Hepatocyte (in vitro differentiated cells): ENCODE data around the gene OR9G1. TPM values are rescaled to one million over a fixed set of nuclear protein-coding genes. Genes with fewer than 3 reads are reported as not detected.

ENCODE experiments used
- DNase-seq: peaks from one replicate; pipeline ENCODE4 v3.0.0-alpha.2; 2016; ENCODE audit warnings: low spot score
- H2AFZ ChIP-seq: fragments of 200-600 bp; sonication (generic); 2 replicates; pipeline ENCODE4 v1.6.0; 2016; ENCODE audit warnings: antibody characterized with exemption, mild to moderate bottlenecking
- H3K27ac ChIP-seq: fragments of 200-600 bp; sonication (generic); 2 replicates; pipeline ENCODE4 v1.5.1; 2016; ENCODE audit warnings: mild to moderate bottlenecking
- H3K27me3 ChIP-seq: fragments of 200-600 bp; sonication (generic); 2 replicates; pipeline ENCODE4 v1.6.1; 2016
- H3K36me3 ChIP-seq: fragments of 200-600 bp; sonication (generic); replicated peaks from 2 replicates; pipeline ENCODE4 v1.5.1; 2016; ENCODE audit warnings: low read depth; ENCODE audit not compliant: insufficient read depth
- H3K4me1 ChIP-seq: fragments of 200-600 bp; sonication (generic); 2 replicates; pipeline ENCODE4 v1.5.1; 2016; ENCODE audit warnings: mild to moderate bottlenecking, moderate library complexity; ENCODE audit not compliant: insufficient read depth
- H3K4me2 ChIP-seq: fragments of 200-600 bp; sonication (generic); 2 replicates; pipeline ENCODE4 v1.6.0; 2016
- H3K4me3 ChIP-seq: fragments of 200-600 bp; sonication (generic); 2 replicates; pipeline ENCODE4 v1.5.1; 2016; ENCODE audit warnings: mild to moderate bottlenecking
- H3K79me2 ChIP-seq: fragments of 200-600 bp; sonication (generic); 2 replicates; pipeline ENCODE4 v1.6.0; 2017; ENCODE audit warnings: mild to moderate bottlenecking
- H3K9me2 ChIP-seq: fragments of 200-600 bp; sonication (generic); replicated peaks from 2 replicates; pipeline ENCODE4 v1.6.0; 2017; ENCODE audit warnings: mild to moderate bottlenecking; ENCODE audit not compliant: insufficient read depth
- H3K9me3 ChIP-seq: fragments of 200-600 bp; sonication (generic); 2 replicates; pipeline ENCODE4 v1.5.1; 2016; ENCODE audit warnings: low read depth, mild to moderate bottlenecking
- H4K20me1 ChIP-seq: fragments of 200-600 bp; sonication (generic); 2 replicates; pipeline ENCODE4 v1.6.0; 2016; ENCODE audit warnings: mild to moderate bottlenecking; ENCODE audit not compliant: insufficient read depth, poor library complexity, severe bottlenecking
- EZH2 ChIP-seq: fragments of 200-600 bp; sonication (generic); IDR thresholded peaks from 2 replicates; pipeline ENCODE4 v1.6.1; 2016; ENCODE audit warnings: antibody characterized with exemption, mild to moderate bottlenecking, borderline replicate concordance
- EZH2phosphoT487 ChIP-seq: fragments of 200-600 bp; sonication (generic); IDR thresholded peaks from one replicate; pipeline ENCODE4 v1.6.1; 2018; ENCODE audit warnings: antibody characterized with exemption, mild to moderate bottlenecking, low read depth, moderate library complexity; ENCODE audit not compliant: unreplicated experiment, severe bottlenecking
- WGBS: methylation state at CpG from one replicate; pipeline ENCODE4 v1.1.6; 2016; ENCODE audit warnings: low lambda C conversion rate; ENCODE audit errors: missing lambda C conversion rate; 5-methylcytosine and 5-hydroxymethylcytosine counted together
- polyA plus RNA-seq: library from polyadenylated mRNA; unstranded; fragments of >200 nt; fragmentation: Nextera tagmentation; extraction: Ambion mirVana; gene quantifications from 2 replicates; pipeline ENCODE4 v1.2.1, GENCODE V29; 2016
- total RNA-seq: library from RNA; depleted of rRNA; stranded (reverse); fragments of >200 nt; gene quantifications from 2 replicates; pipeline ENCODE4 v1.2.3, GENCODE V29; 2014
- TF ChIP-seq, protein P1 (sequence below): fragments of 200-600 bp; sonication (generic); IDR thresholded peaks from 2 replicates; pipeline ENCODE4 v1.5.1; 2016; ENCODE audit warnings: antibody characterized with exemption, mild to moderate bottlenecking; ENCODE audit not compliant: poor library complexity

OR9G1 gene
- total and polyA plus RNA-seq, 2 experiments from 2014 or later, result not detected

GRCh38 chr11:56700914-56701485 is 2.1 kb downstream of the OR9G1 start:
- Histone ChIP-seq H2AFZ (no peak overlapping the region), H3K36me3 (no peaks in the 10 kb centered on the region), H3K27ac (no peak overlapping the region), H3K4me1 (no peaks in the 10 kb centered on the region), H3K79me2 (no peaks in the 10 kb centered on the region), H3K4me2 (no peak overlapping the region), H3K27me3 (no peaks in the 10 kb centered on the region), H3K9me3 (no peaks in the 10 kb centered on the region), H4K20me1 (no peaks in the 10 kb centered on the region), H3K9me2 (no peaks in the 10 kb centered on the region), H3K4me3 (no peak overlapping the region)
- 72% methylated on average over 8 of the region's 8 CpGs for WGBS
- no peak for DNase-seq
- TF ChIP-seq, protein P1, sequence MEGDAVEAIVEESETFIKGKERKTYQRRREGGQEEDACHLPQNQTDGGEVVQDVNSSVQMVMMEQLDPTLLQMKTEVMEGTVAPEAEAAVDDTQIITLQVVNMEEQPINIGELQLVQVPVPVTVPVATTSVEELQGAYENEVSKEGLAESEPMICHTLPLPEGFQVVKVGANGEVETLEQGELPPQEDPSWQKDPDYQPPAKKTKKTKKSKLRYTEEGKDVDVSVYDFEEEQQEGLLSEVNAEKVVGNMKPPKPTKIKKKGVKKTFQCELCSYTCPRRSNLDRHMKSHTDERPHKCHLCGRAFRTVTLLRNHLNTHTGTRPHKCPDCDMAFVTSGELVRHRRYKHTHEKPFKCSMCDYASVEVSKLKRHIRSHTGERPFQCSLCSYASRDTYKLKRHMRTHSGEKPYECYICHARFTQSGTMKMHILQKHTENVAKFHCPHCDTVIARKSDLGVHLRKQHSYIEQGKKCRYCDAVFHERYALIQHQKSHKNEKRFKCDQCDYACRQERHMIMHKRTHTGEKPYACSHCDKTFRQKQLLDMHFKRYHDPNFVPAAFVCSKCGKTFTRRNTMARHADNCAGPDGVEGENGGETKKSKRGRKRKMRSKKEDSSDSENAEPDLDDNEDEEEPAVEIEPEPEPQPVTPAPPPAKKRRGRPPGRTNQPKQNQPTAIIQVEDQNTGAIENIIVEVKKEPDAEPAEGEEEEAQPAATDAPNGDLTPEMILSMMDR, result no peak
- TF ChIP-seq EZH2phosphoT487 (no peak), EZH2 (no peak)

- 81% methylated on average over 1 of the region's 1 CpG for WGBS
Observed at GRCh38 chr11:56705784-56706396, 7.0 kb downstream of the OR9G1 start.

GRCh38 chr11:56706486-56706885 is 7.6 kb downstream of the OR9G1 start:
- no peak overlapping the region for H3K4me2 ChIP-seq
- no peaks in the 10 kb centered on the region for H3K79me2 ChIP-seq
- no peak overlapping the region for H3K4me3 ChIP-seq
- H3K27ac ChIP-seq, result no peak overlapping the region
- H4K20me1 ChIP-seq, result no peaks in the 10 kb centered on the region
- no peak for TF ChIP-seq EZH2phosphoT487
- no peaks in the 10 kb centered on the region for H3K9me2 ChIP-seq
- no peaks in the 10 kb centered on the region for H3K27me3 ChIP-seq
- no peaks in the 10 kb centered on the region for H3K9me3 ChIP-seq
- WGBS, result 87% methylated on average over 2 of the region's 2 CpGs
- DNase-seq, result no peak
- H3K4me1 ChIP-seq, result no peaks in the 10 kb centered on the region
- no peak overlapping the region for H2AFZ ChIP-seq
- H3K36me3 ChIP-seq, result no peaks in the 10 kb centered on the region

More at GRCh38 chr11:56705784-56706396, 7.0 kb downstream of the OR9G1 start:
- Histone ChIP-seq H4K20me1 (no peaks in the 10 kb centered on the region), H3K4me1 (no peaks in the 10 kb centered on the region), H3K27ac (no peak overlapping the region), H3K4me2 (no peak overlapping the region), H2AFZ (no peak overlapping the region), H3K9me2 (no peaks in the 10 kb centered on the region), H3K9me3 (no peaks in the 10 kb centered on the region), H3K79me2 (no peaks in the 10 kb centered on the region), H3K4me3 (no peak overlapping the region), H3K36me3 (no peaks in the 10 kb centered on the region), H3K27me3 (no peaks in the 10 kb centered on the region)
- no peak for TF ChIP-seq EZH2phosphoT487
- TF ChIP-seq, protein P1, result no peak
- TF ChIP-seq EZH2, result no peak
- DNase-seq, result no peak

DNA sequence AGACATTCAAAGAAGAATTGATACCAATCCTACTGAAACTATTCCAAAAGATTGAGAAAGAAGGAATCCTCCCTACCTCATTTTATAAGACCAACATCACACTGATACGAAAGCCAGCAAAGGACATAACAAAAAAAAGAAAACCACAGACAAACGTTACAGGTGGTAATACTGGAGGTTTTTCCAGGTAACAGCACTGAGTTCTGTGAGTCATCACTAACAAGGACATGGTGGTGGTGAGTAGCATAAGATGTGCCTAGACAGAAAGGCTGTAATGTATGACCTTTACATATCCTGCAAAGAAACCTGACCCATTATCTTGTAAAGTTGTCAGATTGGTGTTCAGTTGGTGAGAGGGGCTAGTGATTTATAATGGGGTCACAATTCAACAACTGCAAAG is 15.3 kb downstream of the OR9G1 start:
- Histone ChIP-seq H3K4me1 (no peaks in the 10 kb centered on the region), H3K27ac (no peak overlapping the region), H4K20me1 (no peaks in the 10 kb centered on the region), H3K4me3 (no peak overlapping the region), H3K4me2 (no peak overlapping the region), H3K27me3 (no peaks in the 10 kb centered on the region), H3K9me3 (no peaks in the 10 kb centered on the region), H3K9me2 (no peaks in the 10 kb centered on the region), H2AFZ (no peak overlapping the region), H3K36me3 (no peaks in the 10 kb centered on the region), H3K79me2 (no peaks in the 10 kb centered on the region)
- no peak for DNase-seq
- TF ChIP-seq EZH2, result no peak
- no peak for TF ChIP-seq EZH2phosphoT487
- TF ChIP-seq, protein P1, result no peak
- WGBS, result 77% methylated on average over 2 of the region's 2 CpGs
